ENCODE results near the gene VIPAS39.

DNA sequence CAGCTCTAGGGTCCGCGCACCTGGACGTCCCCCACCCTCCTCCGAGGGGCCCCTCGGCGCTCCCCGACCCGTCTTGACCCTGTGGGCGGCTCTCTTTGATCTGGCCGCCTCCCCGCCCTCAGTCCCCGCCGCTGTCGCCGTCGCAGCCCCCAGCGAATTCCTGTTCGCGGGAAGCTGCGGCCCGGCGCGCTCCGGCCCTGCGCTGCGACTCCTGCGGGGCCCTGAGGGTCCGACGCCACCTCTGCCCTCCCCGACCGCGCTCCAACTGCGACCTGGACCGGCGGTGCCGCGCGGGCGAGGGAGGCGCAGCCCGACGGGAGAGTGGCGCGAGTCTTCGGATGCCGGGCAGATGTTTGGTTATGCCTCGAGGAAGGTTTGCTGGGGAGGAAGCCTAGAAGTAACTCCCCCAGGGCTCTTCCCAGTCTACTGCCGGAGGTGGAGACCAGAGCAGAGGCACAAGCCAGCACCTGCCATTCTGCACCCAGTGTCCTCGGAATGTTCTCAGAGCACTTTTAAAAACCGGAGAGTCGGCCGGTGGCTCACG lies 41.7 kb upstream of the VIPAS39 start:
- TF ChIP-seq, protein P1, sequence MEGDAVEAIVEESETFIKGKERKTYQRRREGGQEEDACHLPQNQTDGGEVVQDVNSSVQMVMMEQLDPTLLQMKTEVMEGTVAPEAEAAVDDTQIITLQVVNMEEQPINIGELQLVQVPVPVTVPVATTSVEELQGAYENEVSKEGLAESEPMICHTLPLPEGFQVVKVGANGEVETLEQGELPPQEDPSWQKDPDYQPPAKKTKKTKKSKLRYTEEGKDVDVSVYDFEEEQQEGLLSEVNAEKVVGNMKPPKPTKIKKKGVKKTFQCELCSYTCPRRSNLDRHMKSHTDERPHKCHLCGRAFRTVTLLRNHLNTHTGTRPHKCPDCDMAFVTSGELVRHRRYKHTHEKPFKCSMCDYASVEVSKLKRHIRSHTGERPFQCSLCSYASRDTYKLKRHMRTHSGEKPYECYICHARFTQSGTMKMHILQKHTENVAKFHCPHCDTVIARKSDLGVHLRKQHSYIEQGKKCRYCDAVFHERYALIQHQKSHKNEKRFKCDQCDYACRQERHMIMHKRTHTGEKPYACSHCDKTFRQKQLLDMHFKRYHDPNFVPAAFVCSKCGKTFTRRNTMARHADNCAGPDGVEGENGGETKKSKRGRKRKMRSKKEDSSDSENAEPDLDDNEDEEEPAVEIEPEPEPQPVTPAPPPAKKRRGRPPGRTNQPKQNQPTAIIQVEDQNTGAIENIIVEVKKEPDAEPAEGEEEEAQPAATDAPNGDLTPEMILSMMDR (IDR thresholded peaks at IDR 0.05; ENCODE audit: low read depth, low read length), result no peak
- no peak for TF ChIP-seq POLR2A (IDR thresholded peaks at IDR 0.05; ENCODE audit: extremely low read depth, insufficient read length)
- TF ChIP-seq MYC (IDR thresholded peaks at IDR 0.05; ENCODE audit: low read depth, low read length), result no peak
- TF ChIP-seq, protein P2, sequence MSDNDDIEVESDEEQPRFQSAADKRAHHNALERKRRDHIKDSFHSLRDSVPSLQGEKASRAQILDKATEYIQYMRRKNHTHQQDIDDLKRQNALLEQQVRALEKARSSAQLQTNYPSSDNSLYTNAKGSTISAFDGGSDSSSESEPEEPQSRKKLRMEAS (IDR thresholded peaks at IDR 0.05; ENCODE audit: low read depth, low read length), result no peak
